ENCODE results near the gene SLC1A1. TPM values are rescaled to one million over a fixed set of nuclear protein-coding genes. Genes with fewer than 3 reads are reported as not detected.
"Not testable (repeated sequence)": the region's sequence is repeated elsewhere in the genome, so short reads cannot be mapped to it uniquely, and the experiment has no call there.

SLC1A1 gene
- total RNA-seq, 1 donor from 2014 or later = not detected

GRCh38 chr9:4514252-4515128, 24.2 kb downstream of the SLC1A1 start:
- H3K4me1 ChIP-seq (ENCODE audit: control insufficient read depth in 3 of 3, insufficient read depth in 3 of 3, low read length in 3 of 3) = no peaks in the 10 kb centered on the region
- no peaks in the 10 kb centered on the region for H3K27me3 ChIP-seq (ENCODE audit: control insufficient read depth in 3 of 3, insufficient read depth in 3 of 3, low read length in 3 of 3)
- no peak overlapping the region for H3K27ac ChIP-seq (ENCODE audit: low read depth, low read length)
- no peaks in the 10 kb centered on the region for H3K9me3 ChIP-seq (ENCODE audit: control insufficient read depth in 3 of 3, low read length in 3 of 3)
- no peaks in the 10 kb centered on the region for H3K36me3 ChIP-seq (ENCODE audit: control insufficient read depth in 3 of 3, insufficient read depth in 3 of 3, low read length in 3 of 3)
- H3K9ac ChIP-seq (ENCODE audit: low read depth in 1 of 3, low read length in 3 of 3) = no peak overlapping the region
- no peak overlapping the region for H3K4me3 ChIP-seq (ENCODE audit: low read length in 3 of 3)

GRCh38 chr9:4515958-4516375, 25.7 kb downstream of the SLC1A1 start:
- Histone ChIP-seq H3K4me1 (ENCODE audit: control insufficient read depth in 3 of 3, insufficient read depth in 3 of 3, low read length in 3 of 3) (no peaks in the 10 kb centered on the region), H3K27me3 (ENCODE audit: control insufficient read depth in 3 of 3, insufficient read depth in 3 of 3, low read length in 3 of 3) (no peaks in the 10 kb centered on the region), H3K4me3 (ENCODE audit: low read length in 3 of 3) (no peak overlapping the region), H3K9ac (ENCODE audit: low read depth in 1 of 3, low read length in 3 of 3) (no peak overlapping the region), H3K9me3 (ENCODE audit: control insufficient read depth in 3 of 3, low read length in 3 of 3) (no peaks in the 10 kb centered on the region), H3K36me3 (ENCODE audit: control insufficient read depth in 3 of 3, insufficient read depth in 3 of 3, low read length in 3 of 3) (no peaks in the 10 kb centered on the region), H3K27ac (ENCODE audit: low read depth, low read length) (no peak overlapping the region)

- Histone ChIP-seq H3K36me3 (ENCODE audit: control insufficient read depth in 3 of 3, insufficient read depth in 3 of 3, low read length in 3 of 3) (no peaks in the 10 kb centered on the region), H3K4me3 (ENCODE audit: low read length in 3 of 3) (no peak overlapping the region), H3K27me3 (ENCODE audit: control insufficient read depth in 3 of 3, insufficient read depth in 3 of 3, low read length in 3 of 3) (no peaks in the 10 kb centered on the region), H3K27ac (ENCODE audit: low read depth, low read length) (no peak overlapping the region), H3K9me3 (ENCODE audit: control insufficient read depth in 3 of 3, low read length in 3 of 3) (no peaks in the 10 kb centered on the region), H3K4me1 (ENCODE audit: control insufficient read depth in 3 of 3, insufficient read depth in 3 of 3, low read length in 3 of 3) (no peaks in the 10 kb centered on the region), H3K9ac (ENCODE audit: low read depth in 1 of 3, low read length in 3 of 3) (no peak overlapping the region)
These were observed 27.0 kb downstream of the SLC1A1 start for GRCh38 chr9:4517274-4517673.

GRCh38 chr9:4519604-4520003, 29.3 kb downstream of the SLC1A1 start:
- H3K27me3 ChIP-seq (ENCODE audit: control insufficient read depth in 3 of 3, insufficient read depth in 3 of 3, low read length in 3 of 3) = no peaks in the 10 kb centered on the region
- H3K4me3 ChIP-seq (ENCODE audit: low read length in 3 of 3) = no peak overlapping the region
- H3K4me1 ChIP-seq (ENCODE audit: control insufficient read depth in 3 of 3, insufficient read depth in 3 of 3, low read length in 3 of 3) = no peaks in the 10 kb centered on the region
- no peak overlapping the region for H3K27ac ChIP-seq (ENCODE audit: low read depth, low read length)
- no peaks in the 10 kb centered on the region for H3K36me3 ChIP-seq (ENCODE audit: control insufficient read depth in 3 of 3, insufficient read depth in 3 of 3, low read length in 3 of 3)
- no peak overlapping the region for H3K9ac ChIP-seq (ENCODE audit: low read depth in 1 of 3, low read length in 3 of 3)
- H3K9me3 ChIP-seq (ENCODE audit: control insufficient read depth in 3 of 3, low read length in 3 of 3) = no peaks in the 10 kb centered on the region

DNA sequence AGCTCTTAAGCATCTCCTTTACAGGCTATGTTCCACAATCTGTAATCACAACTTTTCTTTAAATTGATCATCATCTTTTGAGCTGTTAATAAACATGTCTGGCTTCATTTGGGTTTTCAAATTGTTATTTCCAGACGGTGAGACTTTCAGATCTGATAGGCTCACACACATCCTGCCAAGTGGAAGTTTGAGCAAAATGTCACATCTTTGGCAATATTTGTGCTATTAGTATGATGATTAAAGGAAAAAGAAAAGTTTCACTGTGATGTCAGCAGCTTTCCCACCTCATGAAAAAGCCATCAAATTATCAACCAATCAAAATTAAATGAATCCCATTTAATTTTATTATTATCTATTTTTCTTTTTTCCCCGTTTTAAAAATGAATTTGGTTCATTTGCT, 29.8 kb downstream of the SLC1A1 start:
- H3K9ac ChIP-seq (ENCODE audit: low read depth in 1 of 3, low read length in 3 of 3) = no peak overlapping the region

GRCh38 chr9:4530375-4530774, 40.1 kb downstream of the SLC1A1 start:
- no peak overlapping the region for H3K27ac ChIP-seq (ENCODE audit: low read depth, low read length)
- H3K27me3 ChIP-seq (ENCODE audit: control insufficient read depth in 3 of 3, insufficient read depth in 3 of 3, low read length in 3 of 3) = no peaks in the 10 kb centered on the region
- H3K9ac ChIP-seq (ENCODE audit: low read depth in 1 of 3, low read length in 3 of 3) = no peak overlapping the region
- H3K4me1 ChIP-seq (ENCODE audit: control insufficient read depth in 3 of 3, insufficient read depth in 3 of 3, low read length in 3 of 3) = no peaks in the 10 kb centered on the region
- H3K36me3 ChIP-seq (ENCODE audit: control insufficient read depth in 3 of 3, insufficient read depth in 3 of 3, low read length in 3 of 3) = no peaks in the 10 kb centered on the region
- no peak overlapping the region for H3K4me3 ChIP-seq (ENCODE audit: low read length in 3 of 3)
- H3K9me3 ChIP-seq (ENCODE audit: control insufficient read depth in 3 of 3, low read length in 3 of 3) = peaks cover 0 to 5% (median 0%) of the 10 kb centered on the region in 3 donors

More for the DNA sequence above, 29.8 kb downstream of the SLC1A1 start:
- Histone ChIP-seq H3K27ac (ENCODE audit: low read depth, low read length) (no peak overlapping the region), H3K4me1 (ENCODE audit: control insufficient read depth in 3 of 3, insufficient read depth in 3 of 3, low read length in 3 of 3) (no peaks in the 10 kb centered on the region), H3K27me3 (ENCODE audit: control insufficient read depth in 3 of 3, insufficient read depth in 3 of 3, low read length in 3 of 3) (no peaks in the 10 kb centered on the region), H3K36me3 (ENCODE audit: control insufficient read depth in 3 of 3, insufficient read depth in 3 of 3, low read length in 3 of 3) (no peaks in the 10 kb centered on the region), H3K4me3 (ENCODE audit: low read length in 3 of 3) (no peak overlapping the region), H3K9me3 (ENCODE audit: control insufficient read depth in 3 of 3, low read length in 3 of 3) (no peaks in the 10 kb centered on the region)

DNA sequence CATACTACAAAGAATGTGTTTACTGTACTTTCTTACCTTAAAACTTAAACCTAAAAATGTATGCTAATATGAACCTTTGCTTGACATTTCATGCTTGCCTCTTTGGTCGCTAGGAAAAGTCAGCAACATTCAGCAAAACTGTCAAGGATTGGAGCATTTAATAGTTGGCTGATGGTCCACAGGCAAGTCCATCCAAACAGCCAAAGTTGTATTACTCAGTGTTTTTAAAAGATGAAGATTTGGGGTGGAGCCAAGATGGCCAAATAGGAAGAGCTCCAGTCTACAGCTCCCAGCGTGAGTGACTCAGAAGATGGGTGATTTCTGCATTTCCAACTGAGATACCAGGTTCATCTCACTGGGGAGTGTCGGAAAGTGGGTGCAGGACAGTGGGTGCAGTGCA, 40.6 kb downstream of the SLC1A1 start:
- not testable (repeated sequence) for H3K9me3 ChIP-seq (ENCODE audit: control insufficient read depth in 3 of 3, low read length in 3 of 3); H3K27me3 ChIP-seq (ENCODE audit: control insufficient read depth in 3 of 3, insufficient read depth in 3 of 3, low read length in 3 of 3); H3K4me3 ChIP-seq (ENCODE audit: low read length in 3 of 3); H3K4me1 ChIP-seq (ENCODE audit: control insufficient read depth in 3 of 3, insufficient read depth in 3 of 3, low read length in 3 of 3); H3K27ac ChIP-seq (ENCODE audit: low read depth, low read length); H3K36me3 ChIP-seq (ENCODE audit: control insufficient read depth in 3 of 3, insufficient read depth in 3 of 3, low read length in 3 of 3); H3K9ac ChIP-seq (ENCODE audit: low read depth in 1 of 3, low read length in 3 of 3)

DNA sequence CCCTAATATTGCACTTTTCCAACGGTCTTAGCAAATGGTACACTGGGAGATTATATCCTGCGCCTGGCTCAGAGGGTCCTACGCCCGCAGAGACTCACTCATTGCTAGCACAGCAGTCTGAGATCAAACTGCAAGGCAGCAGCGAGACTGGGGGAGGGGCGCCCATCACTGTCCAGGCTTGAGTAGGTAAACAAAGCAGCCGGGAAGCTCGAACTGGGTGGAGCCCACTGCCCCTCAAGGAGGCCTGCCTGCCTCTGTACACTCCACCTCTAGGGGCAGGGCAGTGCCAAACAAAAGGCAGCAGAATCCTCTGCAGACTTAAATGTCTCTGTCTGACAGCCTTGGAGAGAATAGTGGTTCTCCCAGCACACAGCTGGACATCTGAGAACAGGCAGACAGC, 41.1 kb downstream of the SLC1A1 start:
- H3K36me3 ChIP-seq (ENCODE audit: control insufficient read depth in 3 of 3, insufficient read depth in 3 of 3, low read length in 3 of 3); H3K9me3 ChIP-seq (ENCODE audit: control insufficient read depth in 3 of 3, low read length in 3 of 3); H3K27ac ChIP-seq (ENCODE audit: low read depth, low read length); H3K27me3 ChIP-seq (ENCODE audit: control insufficient read depth in 3 of 3, insufficient read depth in 3 of 3, low read length in 3 of 3); H3K4me3 ChIP-seq (ENCODE audit: low read length in 3 of 3); H3K4me1 ChIP-seq (ENCODE audit: control insufficient read depth in 3 of 3, insufficient read depth in 3 of 3, low read length in 3 of 3); H3K9ac ChIP-seq (ENCODE audit: low read depth in 1 of 3, low read length in 3 of 3): not testable (repeated sequence)

- not testable (repeated sequence) for H3K9ac ChIP-seq (ENCODE audit: low read depth in 1 of 3, low read length in 3 of 3); H3K4me3 ChIP-seq (ENCODE audit: low read length in 3 of 3); H3K27me3 ChIP-seq (ENCODE audit: control insufficient read depth in 3 of 3, insufficient read depth in 3 of 3, low read length in 3 of 3); H3K9me3 ChIP-seq (ENCODE audit: control insufficient read depth in 3 of 3, low read length in 3 of 3); H3K4me1 ChIP-seq (ENCODE audit: control insufficient read depth in 3 of 3, insufficient read depth in 3 of 3, low read length in 3 of 3); H3K36me3 ChIP-seq (ENCODE audit: control insufficient read depth in 3 of 3, insufficient read depth in 3 of 3, low read length in 3 of 3); H3K27ac ChIP-seq (ENCODE audit: low read depth, low read length)
These were observed 43.6 kb downstream of the SLC1A1 start for GRCh38 chr9:4533881-4534280.

DNA sequence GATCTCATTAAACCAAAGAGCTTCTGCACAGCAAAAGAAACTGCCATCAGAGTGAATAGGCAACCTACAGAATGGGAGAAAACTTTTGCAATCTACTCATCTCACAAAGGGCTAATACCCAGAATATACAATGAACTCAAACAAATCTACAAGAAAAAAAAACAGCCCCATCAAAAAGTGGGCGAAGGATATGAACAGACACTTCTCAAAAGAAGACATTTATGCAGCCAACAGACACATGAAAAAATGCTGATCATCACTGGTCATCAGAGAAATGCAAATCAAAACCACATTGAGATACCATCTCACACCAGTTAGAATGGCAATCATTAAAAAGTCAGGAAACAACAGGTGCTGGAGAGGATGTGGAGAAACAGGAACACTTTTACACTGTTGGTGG, 45.9 kb downstream of the SLC1A1 start:
- not testable (repeated sequence) for H3K4me1 ChIP-seq (ENCODE audit: control insufficient read depth in 3 of 3, insufficient read depth in 3 of 3, low read length in 3 of 3); H3K36me3 ChIP-seq (ENCODE audit: control insufficient read depth in 3 of 3, insufficient read depth in 3 of 3, low read length in 3 of 3); H3K9me3 ChIP-seq (ENCODE audit: control insufficient read depth in 3 of 3, low read length in 3 of 3); H3K9ac ChIP-seq (ENCODE audit: low read depth in 1 of 3, low read length in 3 of 3); H3K27me3 ChIP-seq (ENCODE audit: control insufficient read depth in 3 of 3, insufficient read depth in 3 of 3, low read length in 3 of 3); H3K27ac ChIP-seq (ENCODE audit: low read depth, low read length); H3K4me3 ChIP-seq (ENCODE audit: low read length in 3 of 3)

Measured in skeletal muscle tissue (tissue), 4 donors.